Activated CD4-positive, CD25-positive, alpha-beta regulatory T cell treated with anti-CD3 and anti-CD28 coated beads, Interleukin-2, amount 50 U/mL, for 24 hours (primary cell): ENCODE measurements around the gene TNRC18.
"Not testable (repeated sequence)": the region's sequence is repeated elsewhere in the genome, so short reads cannot be mapped to it uniquely, and the experiment has no call there.

Source experiments
- ATAC-seq, 2 donors: fragments of 150-1000 bp; cut with Tn5 transposase; one replicate each; pipeline ENCODE4 v1.10.0; 2021; ENCODE audit warnings: mild to moderate bottlenecking in 1 of 2, moderate library complexity in 1 of 2

TNRC18 gene

GRCh38 chr7:5348134-5349004 is 75.3 kb downstream of the TNRC18 start:
- ATAC-seq: no peak

DNA sequence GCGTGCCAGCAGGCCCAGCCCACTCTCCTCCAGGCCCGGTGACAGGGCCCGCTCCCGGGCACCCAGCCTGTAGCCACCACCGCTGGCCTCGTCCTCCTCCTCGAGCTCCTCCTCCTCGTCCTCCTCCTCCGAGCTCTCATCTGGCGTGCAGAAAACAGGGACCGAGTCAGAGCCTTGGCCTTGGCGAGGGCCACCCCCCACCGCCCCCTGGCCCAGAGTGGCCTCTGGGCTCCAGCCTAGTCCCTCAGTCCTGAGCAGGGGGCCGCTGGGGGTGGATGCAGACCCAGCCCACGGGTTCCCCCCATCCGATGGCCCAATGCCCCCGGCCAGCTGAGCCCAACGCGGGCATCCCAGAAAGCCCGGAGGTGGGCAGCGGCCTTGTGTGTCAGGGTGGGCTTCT is 78.0 kb downstream of the TNRC18 start:
- ATAC-seq: no peak

GRCh38 chr7:5345171-5345570 is 78.5 kb downstream of the TNRC18 start:
- ATAC-seq: no peak

DNA sequence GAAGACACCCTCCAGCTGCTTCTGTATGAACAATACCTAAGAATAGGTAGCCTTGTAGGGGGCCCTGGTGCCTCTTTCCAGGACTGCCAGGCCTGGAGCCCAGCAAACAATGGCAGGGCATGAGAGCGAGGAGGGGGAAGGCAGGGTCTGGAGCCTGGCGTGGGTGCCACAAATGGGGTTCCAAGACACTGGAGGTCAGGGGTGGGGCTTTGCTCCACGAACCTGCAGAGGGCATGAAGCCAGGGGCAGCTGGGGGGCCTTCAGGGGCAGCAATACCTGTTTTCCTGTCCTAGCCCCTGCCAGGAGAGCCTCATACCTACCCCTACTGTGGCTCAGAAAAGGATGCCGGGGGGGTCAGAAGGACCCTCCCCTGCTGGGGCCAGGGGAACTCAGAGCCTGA is 79.3 kb downstream of the TNRC18 start:
- no peak for ATAC-seq

- no peak for ATAC-seq
These were observed 79.8 kb downstream of the TNRC18 start for GRCh38 chr7:5343884-5344283.

- ATAC-seq: no peak
These were observed 81.0 kb downstream of the TNRC18 start for GRCh38 chr7:5342631-5343030.

GRCh38 chr7:5339955-5340354 is 83.7 kb downstream of the TNRC18 start:
- ATAC-seq: no peak

- no peak for ATAC-seq
These were observed 86.6 kb downstream of the TNRC18 start for GRCh38 chr7:5337047-5337446.

DNA sequence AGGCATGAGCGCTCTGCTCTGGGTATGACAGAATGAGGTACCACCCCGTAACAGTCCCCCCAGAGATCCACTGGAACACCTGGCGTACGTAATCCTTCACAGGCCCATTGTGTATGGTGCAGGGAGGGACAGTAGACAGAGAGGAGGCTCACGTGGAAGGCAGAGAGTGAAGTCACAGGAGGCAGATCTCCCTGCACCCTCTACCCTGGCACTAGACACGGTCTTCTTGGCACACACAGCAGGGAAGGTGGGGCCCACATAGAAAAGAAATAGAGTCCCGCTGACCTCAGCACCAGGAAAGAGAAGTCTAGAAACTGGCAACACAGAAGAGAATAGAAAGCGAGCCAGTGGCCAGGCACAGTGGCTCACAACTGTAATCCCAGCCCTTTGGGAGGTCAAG is 89.0 kb downstream of the TNRC18 start:
- ATAC-seq: no peak

DNA sequence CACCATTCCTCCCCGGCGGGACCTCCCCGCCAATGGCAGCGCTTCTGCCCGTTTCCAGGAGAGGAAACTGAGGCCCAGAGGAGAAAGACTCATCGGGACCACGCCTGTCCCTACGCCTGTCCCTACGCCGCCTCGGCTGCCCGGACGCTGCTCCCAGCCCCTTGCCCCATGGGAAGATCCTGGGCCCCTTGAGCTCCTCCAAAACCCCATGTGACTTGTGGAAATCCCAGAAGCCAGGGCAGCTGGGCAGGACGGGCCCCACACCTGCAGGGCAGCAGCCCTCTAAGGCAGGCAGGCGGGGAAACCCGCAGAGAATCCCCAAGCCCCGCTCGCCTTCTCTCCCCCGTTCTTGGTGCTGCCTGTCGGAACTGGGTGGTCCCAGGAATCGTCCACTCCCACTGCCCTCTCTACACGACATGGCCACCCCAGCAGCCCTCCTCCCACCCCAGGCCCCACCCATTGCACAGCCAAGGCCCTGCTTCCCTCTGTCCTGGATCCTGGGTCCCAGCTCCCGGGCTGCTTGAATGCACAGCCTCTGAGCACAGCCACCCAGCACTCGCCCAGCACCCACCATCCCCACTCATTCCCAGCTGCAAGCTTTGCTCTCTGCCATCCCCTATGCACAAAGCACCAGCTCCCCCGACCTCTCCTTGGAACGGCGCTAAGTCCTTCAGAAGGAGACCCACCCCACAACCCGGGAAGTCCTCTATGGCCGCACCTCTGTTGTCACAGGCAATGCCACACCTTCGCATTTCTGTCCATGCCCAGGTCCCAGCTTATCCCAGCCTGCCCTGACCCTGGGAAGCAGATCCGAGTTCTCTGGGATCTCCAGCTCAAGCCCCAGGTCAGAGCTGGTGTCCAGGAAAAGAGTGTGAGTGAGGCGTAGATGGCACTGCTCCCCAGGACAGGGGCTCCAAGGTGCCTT is 90.3 kb downstream of the TNRC18 start:
- no peak for ATAC-seq

DNA sequence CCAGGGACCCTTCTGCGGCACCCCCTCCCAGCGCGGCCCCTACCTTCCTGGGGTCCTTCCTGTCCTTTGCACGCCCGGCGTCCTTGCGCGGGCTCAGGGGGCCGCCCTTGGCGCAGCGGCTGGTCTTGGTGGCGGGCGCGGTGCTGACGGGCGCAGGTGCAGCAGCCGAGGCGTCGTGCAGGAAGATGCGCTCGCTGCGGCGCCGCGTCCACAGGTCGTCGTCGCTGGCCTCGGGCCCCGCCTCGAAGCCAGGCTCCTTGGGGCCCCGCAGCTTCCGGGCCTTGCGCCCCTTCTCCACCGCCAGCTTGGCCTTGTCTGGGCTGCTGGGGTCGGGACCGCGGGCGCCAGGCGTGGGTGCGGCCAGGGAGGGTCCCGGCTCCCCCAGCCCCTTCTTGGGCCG is 91.1 kb downstream of the TNRC18 start:
- no peak for ATAC-seq

DNA sequence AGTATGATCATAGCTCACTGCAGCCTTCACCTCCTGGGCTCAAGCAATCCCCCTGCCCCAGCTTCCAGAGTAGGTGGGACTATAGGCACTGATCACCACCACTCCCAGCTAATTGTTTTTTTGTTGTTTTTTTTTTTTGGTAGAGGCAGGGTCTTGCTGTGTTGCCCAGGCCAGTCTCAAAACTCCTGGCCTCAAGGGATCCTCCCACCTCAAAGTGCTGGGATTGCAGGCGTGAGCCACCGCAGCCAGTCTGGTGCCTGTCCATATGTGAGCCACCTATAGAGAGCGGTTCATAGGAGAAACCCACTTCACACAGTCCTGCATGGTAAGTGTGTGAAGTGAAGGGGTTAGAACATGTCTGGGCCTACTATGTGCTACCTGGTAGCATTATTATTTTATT is 93.3 kb downstream of the TNRC18 start:
- ATAC-seq: no peak

DNA sequence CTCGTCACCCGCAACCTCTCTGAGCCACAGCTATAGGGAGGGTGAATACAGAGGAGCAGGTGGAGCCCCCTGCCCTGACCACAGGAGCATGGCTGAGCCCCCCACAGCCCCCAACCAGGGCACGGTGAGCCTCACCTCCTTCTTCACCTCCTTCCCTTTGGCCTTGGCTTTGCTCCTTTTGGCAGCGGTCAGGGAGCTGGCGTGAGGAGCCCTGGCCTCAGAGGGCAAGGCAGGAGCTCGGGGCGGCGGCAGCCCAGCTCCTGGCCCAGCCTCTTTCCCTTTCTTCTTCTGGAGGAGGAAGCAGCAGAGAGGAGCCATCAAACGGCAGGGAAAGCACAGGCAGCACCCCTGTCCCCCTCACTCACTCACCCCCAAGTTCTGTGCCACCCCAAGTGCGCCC is 98.7 kb downstream of the TNRC18 start:
- no peak for ATAC-seq

- ATAC-seq: not testable (repeated sequence)
These were observed 99.5 kb downstream of the TNRC18 start for GRCh38 chr7:5323800-5324781.

DNA sequence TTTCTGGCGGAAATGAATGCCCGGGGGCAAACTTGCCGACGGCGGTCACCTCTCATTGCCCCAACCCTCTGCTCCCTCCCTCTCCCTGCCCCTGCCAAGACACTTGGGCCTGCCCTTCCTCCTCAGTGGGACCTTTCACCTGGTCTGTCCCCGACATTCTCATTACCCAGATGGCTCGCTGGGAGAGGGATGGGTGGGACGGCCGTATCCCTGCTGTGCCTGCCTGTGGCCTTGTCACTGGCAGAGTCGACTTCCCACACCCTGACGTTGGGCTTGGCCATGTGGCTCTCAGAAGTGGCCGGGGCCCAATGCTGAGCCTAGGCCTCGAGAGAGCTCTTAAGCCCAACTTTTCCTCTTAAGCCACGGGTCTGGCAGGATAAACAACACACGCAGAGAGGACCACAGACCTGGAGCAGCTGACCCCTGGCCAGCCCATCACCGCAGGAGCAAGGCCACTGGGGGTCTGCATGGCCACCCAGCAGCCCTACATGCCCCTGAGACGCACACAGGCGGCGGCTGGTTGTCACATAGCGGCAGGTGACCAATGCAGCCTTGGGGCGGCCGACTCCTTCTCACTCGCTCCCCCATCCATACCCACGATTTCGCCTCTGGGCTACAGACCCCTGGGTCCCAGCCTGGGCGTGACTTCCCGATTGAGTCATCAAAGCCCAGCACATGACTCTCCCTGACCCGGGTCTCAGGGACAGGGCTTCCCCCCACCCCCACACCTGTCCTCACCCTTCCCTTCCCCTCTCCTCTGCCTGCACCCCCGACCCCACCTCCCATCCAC is 100.8 kb downstream of the TNRC18 start:
- ATAC-seq: no peak

- ATAC-seq: no peak
These were observed 102.7 kb downstream of the TNRC18 start for GRCh38 chr7:5320802-5321396.

- no peak for ATAC-seq
These were observed 103.2 kb downstream of the TNRC18 start for GRCh38 chr7:5320391-5320790.

GRCh38 chr7:5318613-5319012 is 105.0 kb downstream of the TNRC18 start:
- ATAC-seq: not testable (repeated sequence)

- no peak for ATAC-seq
These were observed 107.9 kb downstream of the TNRC18 start for GRCh38 chr7:5315761-5316160.

- ATAC-seq: no peak
These were observed 108.8 kb downstream of the TNRC18 start for GRCh38 chr7:5314864-5315263.
